ENCODE data around the gene NACC2.

DNA sequence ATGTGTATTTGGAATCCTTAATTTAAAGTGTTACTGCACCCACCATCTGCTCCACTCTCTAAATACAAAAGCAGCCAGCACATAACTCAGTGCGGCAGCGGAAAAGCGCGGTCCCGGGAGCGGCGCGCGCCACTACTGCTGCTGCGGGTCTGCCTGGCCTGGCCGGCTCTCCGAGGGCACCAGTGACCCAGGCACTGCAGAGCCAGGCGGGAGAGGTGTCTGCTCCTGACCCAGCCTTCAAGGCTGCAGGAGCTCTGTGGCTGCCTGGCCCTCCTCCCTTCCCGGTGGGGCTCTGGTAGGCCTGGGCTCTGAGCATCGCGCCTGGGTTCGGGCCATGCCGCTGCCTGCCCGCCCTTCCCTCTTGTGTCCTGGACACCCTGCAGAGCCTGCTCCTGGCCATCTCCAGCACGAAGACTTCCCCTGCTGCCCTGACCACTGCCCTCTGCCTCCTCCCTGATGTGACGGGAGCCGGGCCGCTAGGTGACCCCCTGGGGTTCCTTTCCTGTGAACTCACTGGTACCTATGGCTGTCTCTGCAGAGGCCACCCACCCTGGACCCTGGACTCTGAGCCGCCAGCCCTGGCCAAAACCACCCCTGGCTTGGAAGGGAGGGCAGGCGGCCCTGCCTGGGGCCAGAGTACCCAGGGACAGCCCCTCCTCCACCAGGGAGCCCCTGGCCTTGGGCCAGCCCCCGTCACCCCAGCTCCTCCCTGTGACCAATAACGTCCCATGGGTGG is 101.2 kb downstream of the NACC2 start:
- TF ChIP-seq CTCF (conservative IDR thresholded peaks at IDR 0.05; ENCODE audit: low read length), result no peak
- no peak for TF ChIP-seq EZH2phosphoT487 (IDR thresholded peaks at IDR 0.05; ENCODE audit: borderline replicate concordance)
